GM21825 (cell line): ENCODE measurements around the gene ANKRD34A.

Experiments used
- ATAC-seq: cut with Tn5 transposase; IDR thresholded peaks from one replicate; pipeline ENCODE4 v1.9.1; 2021; ENCODE audit warnings: mild to moderate bottlenecking, moderate library complexity; ENCODE audit not compliant: unreplicated experiment

Gene ANKRD34A

DNA sequence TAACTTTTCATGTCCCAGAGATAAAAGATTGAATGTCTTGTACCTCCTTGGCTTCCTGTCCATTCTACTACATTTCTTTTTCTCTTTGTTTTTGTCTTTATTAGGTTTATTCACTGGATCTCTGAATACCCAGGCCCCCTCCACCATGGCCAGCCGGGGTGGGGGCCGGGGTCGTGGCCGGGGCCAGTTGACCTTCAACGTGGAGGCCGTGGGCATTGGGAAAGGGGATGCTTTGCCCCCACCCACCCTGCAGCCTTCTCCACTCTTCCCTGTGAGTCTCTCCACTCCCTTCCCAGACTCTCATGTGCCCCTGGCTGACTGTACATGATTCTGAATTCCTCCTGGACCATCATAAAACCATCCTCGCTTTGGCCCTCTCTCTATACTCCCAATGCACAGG lies 10.3 kb upstream of the ANKRD34A start:
- no peak for ATAC-seq

- ATAC-seq = no peak
Measured at GRCh38 chr1:145972580-145972979, 8.2 kb upstream of the ANKRD34A start.

GRCh38 chr1:145967288-145967687 lies 2.9 kb upstream of the ANKRD34A start:
- no peak for ATAC-seq

GRCh38 chr1:145965119-145965744 lies 857 bp upstream of the ANKRD34A start:
- no peak for ATAC-seq

GRCh38 chr1:145963265-145964019 lies 933 bp downstream of the ANKRD34A start:
- ATAC-seq = no peak

GRCh38 chr1:145962157-145963102 lies 1.9 kb downstream of the ANKRD34A start:
- ATAC-seq = no peak

DNA sequence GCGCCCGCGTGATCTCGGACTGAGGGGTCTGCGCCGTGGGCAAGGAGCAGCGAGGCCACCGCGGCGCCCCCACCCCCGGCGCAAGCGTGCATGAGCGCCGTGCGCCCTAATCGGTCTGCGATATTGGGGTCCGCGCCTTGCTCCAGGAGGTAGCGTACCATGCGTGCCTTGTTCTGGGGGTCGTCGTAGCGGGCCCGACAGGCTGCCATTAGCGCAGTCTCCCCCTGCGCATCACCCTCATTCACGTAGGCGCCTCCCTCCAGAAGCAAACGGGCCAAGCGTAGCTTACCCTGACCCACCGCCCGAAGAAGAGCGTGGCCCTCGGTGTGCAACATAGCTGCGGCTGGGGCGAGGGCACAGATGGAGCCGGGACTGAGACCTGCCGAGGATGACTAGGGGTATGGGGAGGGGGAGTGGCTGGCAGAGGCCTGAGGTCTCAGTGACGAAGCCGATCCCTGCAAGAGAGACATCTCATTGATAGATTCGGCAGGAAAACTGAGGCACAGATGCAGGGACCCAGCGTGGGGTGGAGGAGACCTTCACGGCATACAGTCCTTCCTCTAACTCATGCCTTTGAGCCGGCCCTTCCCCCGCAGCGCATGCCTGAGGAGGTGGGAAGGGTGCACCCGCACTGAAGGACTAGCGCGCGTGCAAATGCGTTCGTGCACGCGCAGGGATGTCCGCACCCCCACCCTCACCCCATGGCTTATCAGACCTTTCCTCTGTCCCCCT lies 2.8 kb downstream of the ANKRD34A start:
- ATAC-seq = no peak

GRCh38 chr1:145961109-145961424 lies 3.3 kb downstream of the ANKRD34A start:
- ATAC-seq = no peak

GRCh38 chr1:145960468-145961108 lies 3.8 kb downstream of the ANKRD34A start:
- ATAC-seq = no peak

DNA sequence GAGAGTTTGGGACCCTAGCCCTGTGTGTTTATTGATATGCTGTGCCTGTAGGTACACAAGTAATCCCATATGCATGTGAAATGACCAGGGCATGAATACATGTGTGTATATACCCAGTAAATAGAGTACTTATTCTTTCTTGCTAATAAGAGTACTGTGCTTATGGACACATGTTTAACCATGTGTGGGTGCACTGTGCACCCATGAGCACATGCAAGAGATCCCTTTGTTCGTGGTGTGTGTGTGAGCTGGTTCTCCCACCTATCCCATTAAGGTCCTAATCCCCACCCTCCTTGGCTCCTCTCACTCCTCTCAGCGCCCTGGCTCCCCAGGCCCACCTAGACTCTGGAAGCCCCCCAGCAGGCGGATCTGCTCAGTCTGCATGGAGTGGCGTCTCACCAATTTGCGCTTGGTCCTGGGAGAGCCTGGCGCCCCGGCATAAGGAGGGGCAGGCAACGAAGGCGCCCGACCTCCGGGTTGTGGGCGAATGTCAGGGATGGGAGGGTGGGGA lies 4.4 kb downstream of the ANKRD34A start:
- ATAC-seq = no peak

DNA sequence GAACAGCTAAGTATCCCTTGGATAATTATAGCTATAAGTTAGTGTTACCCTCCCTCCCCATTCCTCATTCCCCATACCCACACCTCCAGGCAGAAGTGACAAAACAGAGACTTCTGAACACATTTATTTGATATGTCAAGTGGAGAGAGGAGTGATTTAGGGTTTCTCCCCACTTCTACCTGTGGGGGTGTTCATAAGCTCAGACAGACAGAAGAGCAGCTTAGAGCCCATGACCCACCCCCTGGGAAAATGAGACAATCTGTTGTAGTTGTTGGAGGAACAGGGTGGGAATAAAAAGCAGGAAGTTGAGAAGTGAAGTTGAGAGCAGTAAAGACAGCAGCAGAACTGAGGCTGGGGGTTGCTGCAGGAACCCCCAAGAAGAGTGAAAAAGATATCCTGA lies 5.0 kb downstream of the ANKRD34A start:
- ATAC-seq = no peak

- ATAC-seq = no peak
Measured at GRCh38 chr1:145958734-145959133, 5.6 kb downstream of the ANKRD34A start.

GRCh38 chr1:145957443-145958319 lies 6.7 kb downstream of the ANKRD34A start, which contains the start of gene LIX1L:
LIX1L (minus strand) TSS chr1:145958017; CDS start chr1:145957927, 90 bp downstream.
- peak; percentile 81 for ATAC-seq

DNA sequence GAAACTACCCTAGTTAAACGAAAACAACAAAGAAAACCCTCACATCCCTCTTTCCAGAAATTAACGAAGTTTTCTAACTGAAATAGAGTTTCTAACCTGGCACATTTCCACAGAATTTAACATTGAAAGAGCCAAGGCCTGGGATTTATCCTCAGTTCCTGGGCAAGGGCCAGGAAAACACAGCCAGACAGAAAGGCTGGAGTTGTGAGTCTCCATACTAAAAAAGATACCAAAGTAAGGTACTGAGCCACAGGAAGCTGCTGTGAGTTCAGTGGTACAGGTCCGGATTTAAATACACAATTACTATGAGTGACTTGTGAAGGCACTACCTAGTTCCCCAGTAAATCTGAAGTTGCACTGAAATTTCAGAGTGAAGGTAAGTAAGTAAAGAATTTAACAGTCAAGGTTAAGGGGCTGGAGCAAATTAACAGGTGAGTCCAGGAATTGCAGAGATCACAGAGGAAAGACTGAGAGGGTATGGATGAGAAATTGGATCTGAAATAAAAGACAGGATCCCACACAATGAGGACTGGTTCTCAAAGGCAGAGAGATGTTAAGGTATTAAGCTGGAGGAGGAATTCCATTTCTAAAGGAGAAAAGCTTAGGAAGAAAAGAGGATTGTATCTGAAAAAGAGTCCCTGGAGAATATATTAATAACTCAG lies 7.5 kb downstream of the ANKRD34A start:
- ATAC-seq = no peak

GRCh38 chr1:145956361-145956760 lies 8.0 kb downstream of the ANKRD34A start:
- no peak for ATAC-seq

DNA sequence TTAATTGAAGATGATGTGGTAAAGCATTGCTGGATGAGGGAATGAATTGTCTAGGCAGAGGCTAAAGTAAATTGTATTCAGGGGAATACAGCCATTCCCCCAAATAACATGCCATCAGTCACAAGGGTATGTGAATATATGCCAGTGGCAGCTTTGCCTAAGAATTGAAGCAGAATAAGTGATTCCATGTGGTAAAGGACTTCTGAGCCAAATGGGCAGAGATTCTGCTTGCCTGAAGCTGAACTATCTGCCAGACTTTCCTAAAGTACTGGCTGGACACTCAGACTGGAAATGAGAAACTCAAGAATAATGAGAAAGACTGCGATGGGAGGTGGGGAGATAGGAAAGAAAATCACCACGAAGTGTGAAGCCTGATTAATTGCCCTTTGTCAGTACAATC lies 8.9 kb downstream of the ANKRD34A start:
- no peak for ATAC-seq

DNA sequence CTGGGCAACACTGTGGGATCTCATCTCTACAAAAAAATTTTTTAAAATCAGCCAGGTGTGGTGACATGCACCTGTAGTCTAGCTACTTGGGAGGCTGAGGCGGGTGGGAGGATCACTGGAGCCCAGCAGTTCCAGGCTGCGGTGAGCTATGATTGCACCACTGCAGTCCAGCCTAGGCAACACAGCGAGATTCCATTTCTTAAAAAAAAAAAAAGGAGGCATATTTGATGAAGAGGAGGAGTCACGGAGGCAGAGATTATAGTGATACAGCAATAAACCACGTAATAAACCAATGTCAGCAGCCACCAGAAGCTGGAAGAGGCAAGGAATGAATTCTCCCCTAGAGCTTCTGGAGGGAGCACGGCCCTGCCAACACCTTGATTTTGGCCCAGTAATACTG lies 10.5 kb downstream of the ANKRD34A start:
- ATAC-seq = no peak

DNA sequence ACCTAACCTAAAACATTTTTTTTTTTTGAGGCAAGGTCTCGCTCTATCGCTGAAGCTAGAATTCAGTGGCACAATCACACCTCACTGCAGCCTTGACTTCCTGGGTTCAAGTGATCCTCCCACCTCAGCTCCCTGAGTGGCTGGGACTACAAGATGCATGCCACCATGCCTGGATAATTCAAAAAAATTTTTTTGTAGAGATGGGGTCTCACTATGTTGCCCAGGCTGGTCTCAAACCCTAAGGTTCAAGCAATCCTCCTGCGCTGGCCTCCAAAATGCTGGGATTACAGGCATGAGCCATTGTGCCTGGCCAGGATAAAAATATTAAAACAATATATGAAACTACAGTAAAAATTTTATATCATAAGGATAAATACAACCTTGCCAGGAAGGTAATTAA lies 11.5 kb downstream of the ANKRD34A start:
- no peak for ATAC-seq

GRCh38 chr1:145951526-145951925 lies 12.8 kb downstream of the ANKRD34A start:
- ATAC-seq = no peak
